GM12801 (cell line): ENCODE data around the gene SLC37A2.

ENCODE experiments used
- CTCF ChIP-seq: IDR thresholded peaks from one replicate; pipeline ENCODE4 v1.5.1; 2011; ENCODE audit warnings: control low read depth; ENCODE audit not compliant: insufficient read length; ENCODE audit errors: extremely low read depth

SLC37A2 gene

DNA sequence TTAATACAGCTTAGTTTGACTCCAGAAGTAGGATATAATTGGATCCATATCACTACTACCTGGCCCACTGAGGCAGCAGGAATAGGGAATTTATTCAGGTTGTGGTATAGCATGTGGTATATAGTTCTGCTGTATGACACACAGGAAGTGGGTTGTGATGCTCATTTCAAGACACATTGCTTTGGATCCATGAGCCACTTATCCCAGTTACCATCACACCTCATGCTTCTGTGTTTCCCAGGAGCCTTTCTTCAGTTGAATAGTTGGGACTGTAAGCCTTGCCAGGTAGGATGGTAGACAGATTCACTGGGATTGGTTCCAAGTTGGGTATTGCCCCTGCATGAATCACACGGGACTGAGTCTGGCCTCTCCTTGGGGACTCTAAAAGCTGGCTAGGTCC, 9.9 kb upstream of the SLC37A2 start:
- no peak for TF ChIP-seq CTCF

GRCh38 chr11:125055107-125055715, 7.9 kb upstream of the SLC37A2 start:
- TF ChIP-seq CTCF = no peak

DNA sequence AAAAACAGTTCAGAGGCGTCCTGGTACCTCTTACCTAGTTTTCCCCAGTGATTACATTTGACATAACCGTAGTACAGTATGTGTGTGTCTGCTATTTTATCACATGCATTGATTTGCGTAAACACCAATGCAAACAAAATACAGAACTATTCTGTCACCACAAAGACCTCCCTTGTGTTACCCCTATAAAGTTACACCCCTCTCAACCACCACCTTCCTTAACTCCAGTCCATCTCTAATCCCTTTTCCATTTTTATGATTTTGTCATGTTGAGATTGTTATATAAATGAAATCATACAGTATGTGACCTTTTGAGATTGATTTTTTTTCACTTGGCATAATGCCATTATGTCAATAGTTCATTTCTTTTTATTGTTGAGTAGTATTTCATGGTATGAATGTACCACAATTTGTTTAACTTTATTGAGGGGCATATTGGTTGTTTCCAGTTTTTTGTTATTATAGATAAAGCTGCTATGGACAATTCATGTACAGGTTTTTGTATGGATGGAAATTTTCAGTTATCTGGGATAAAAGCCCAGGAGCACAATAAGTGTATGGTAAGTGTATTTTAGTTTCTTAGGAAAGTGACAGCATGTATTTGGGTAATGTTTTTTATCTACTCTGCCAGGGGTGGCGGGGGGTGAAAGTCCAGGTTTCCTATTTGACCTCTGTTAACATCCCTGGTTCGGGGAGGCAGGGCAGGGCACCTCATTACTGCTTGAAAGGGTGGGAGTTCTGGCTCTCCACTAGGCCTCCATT, 6.0 kb upstream of the SLC37A2 start:
- no peak for TF ChIP-seq CTCF

DNA sequence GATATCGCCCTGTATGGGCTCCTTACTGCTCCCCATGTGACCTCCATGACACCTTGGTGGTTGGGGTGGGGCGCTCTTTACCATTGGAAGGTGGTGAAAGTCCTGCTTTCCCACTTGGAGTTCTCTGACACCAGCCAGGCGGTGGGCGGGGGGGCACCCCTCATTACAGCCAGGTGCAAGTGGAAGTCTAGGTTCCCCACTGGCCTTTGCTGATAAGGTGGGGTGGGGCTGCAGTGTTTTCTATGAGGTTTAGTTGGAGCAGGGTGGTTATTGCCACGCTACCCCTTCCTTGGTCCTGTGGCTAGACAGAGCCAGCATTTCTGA, 5.5 kb upstream of the SLC37A2 start:
- no peak for TF ChIP-seq CTCF

GRCh38 chr11:125061281-125061680, 1.8 kb upstream of the SLC37A2 start:
- no peak for TF ChIP-seq CTCF

DNA sequence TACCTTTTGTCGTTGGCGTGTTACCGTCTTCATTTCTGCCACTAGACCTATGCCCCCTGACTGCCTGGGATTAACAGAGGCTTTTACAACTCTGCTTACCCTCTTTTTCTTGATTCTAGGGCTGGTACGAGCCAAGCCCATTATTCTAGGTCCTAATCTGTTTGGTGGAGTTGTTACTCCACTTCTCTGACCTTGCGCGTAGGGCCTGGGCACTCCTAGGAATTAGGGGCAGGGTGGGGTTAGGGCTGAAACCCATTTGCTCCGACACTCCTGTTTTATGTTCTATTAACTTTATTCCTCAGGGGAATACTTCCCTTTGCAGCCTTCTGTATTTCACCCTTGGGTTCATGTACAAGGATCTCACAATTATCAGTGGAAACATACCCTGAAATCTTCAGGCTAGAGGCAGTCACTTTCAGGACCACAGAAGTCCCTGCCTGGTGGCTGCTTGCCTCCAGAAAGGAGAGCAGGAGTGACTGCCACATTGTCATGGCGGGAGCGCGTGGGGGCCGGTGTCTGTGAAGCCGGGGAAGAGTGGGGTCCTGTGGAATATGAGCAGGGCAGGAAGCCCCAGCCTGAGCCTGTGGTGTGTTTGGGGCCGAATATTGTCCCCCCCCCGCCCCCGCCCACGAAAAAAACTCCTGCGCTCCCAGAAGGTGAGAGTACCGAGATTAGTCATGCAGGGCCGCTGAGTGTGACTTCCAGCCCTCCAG, 731 bp upstream of the SLC37A2 start:
- TF ChIP-seq CTCF = no peak

DNA sequence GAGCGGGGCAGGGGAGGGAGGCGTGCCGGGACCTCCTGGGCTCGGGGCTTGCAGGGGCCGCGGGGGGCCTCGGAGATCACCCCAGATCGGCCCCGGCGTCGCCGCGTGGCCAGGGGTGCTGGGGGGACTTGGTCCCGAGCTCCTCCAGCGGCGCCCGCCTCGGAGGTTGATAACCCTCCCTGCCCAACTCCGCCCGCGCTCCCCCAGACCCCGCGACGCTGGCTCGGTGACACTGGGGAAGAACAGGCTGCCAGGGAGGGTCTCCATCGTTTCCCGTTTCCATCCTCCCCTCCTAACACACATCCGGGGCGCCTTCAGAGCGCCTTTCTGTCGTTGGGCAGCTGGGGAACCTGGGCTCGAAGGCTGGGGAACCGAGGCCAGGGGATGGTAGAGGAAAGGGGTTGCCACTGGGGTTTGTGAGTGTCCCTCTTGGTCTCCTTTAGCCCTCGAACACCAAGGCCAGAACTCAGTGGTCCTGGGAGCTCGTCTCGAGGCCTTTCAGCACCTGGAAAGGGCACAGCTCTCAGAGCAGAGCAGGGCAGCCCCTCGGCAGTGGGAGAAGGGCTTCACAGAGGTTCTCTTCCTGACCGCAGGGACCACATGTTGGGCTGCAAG, 431 bp downstream of the SLC37A2 start:
- TF ChIP-seq CTCF = no peak
